Activated T-helper 1 cell treated with anti-CD3 and anti-CD28 coated beads, Interleukin-12 subunit alpha, Interleukin-12 subunit beta, Interleukin-2, Interleukin-4 antibody, amounts not matched to agents 30 ng/mL and 10 ng/mL and 1 ng/mL, durations not matched to agents 14 hours and 24 hours and 36 hours (primary cell): ENCODE measurements around the gene EEF1A2. TPM values are rescaled to one million over a fixed set of nuclear protein-coding genes. Genes with fewer than 3 reads are reported as not detected.
"Not testable (repeated sequence)": the region's sequence is repeated elsewhere in the genome, so short reads cannot be mapped to it uniquely, and the experiment has no call there.

ENCODE experiments used
- DNase-seq: peaks from one replicate; pipeline ENCODE4 v3.0.0; 2021; ENCODE audit warnings: low spot score
- H3K27ac Mint-ChIP-seq: one replicate; pipeline ENCODE4 v1.8.0; 2021; ENCODE audit warnings: mild to moderate bottlenecking, mixed read lengths
- H3K27me3 Mint-ChIP-seq: one replicate; pipeline ENCODE4 v1.8.0; 2022; ENCODE audit warnings: mild to moderate bottlenecking, moderate library complexity, mixed read lengths; ENCODE audit not compliant: insufficient read depth
- H3K36me3 Mint-ChIP-seq: one replicate; pipeline ENCODE4 v1.8.0; 2021; ENCODE audit warnings: low read depth, mixed read lengths
- H3K4me1 Mint-ChIP-seq: one replicate; pipeline ENCODE4 v1.8.0; 2021; ENCODE audit warnings: low read depth, mixed read lengths
- H3K4me3 Mint-ChIP-seq: one replicate; pipeline ENCODE4 v1.8.0; 2021; ENCODE audit warnings: mild to moderate bottlenecking, moderate library complexity, mixed read lengths
- H3K9me3 Mint-ChIP-seq: one replicate; pipeline ENCODE4 v1.8.0; 2021; ENCODE audit warnings: mixed read lengths
- intact Hi-C: fragments of 100-400 bp; cut with micrococcal nuclease; formaldehyde crosslinking; loops from one replicate; pipeline ENCODE4 v1.15.1; 2024
- total RNA-seq: library from RNA; stranded (reverse); gene quantifications from 2 replicates; pipeline ENCODE4 v1.2.3, GENCODE V29; 2022

EEF1A2 gene
- total RNA-seq, 1 donor from 2014 or later: 0.80 TPM

- no peak for DNase-seq
- peaks cover 5% of the 10 kb centered on the region for H3K9me3 Mint-ChIP-seq
- no peaks in the 10 kb centered on the region for H3K4me1 Mint-ChIP-seq
- no peak overlapping the region for H3K4me3 Mint-ChIP-seq
- intact Hi-C loops: no loop called here
- peaks cover 8% of the 10 kb centered on the region for H3K27me3 Mint-ChIP-seq
- no peak overlapping the region for H3K27ac Mint-ChIP-seq
- H3K36me3 Mint-ChIP-seq: no peaks in the 10 kb centered on the region
Observed at GRCh38 chr20:63488315-63489251, 10.3 kb downstream of the EEF1A2 start.

- no peak for DNase-seq
- Mint-ChIP-seq H3K9me3 (peaks cover 5% of the 10 kb centered on the region), H3K4me3 (no peak overlapping the region), H3K36me3 (no peaks in the 10 kb centered on the region), H3K27ac (no peak overlapping the region), H3K4me1 (no peaks in the 10 kb centered on the region), H3K27me3 (peaks cover 8% of the 10 kb centered on the region)
- intact Hi-C loops: no loop called here
Observed at GRCh38 chr20:63487781-63488241, 11.1 kb downstream of the EEF1A2 start.

- Mint-ChIP-seq H3K36me3 (no peaks in the 10 kb centered on the region), H3K4me1 (no peaks in the 10 kb centered on the region), H3K9me3 (peaks cover 2% of the 10 kb centered on the region), H3K4me3 (no peak overlapping the region), H3K27ac (no peak overlapping the region), H3K27me3 (peaks cover 8% of the 10 kb centered on the region)
- DNase-seq: no peak
- intact Hi-C loops: no loop called here
Observed at GRCh38 chr20:63487116-63487764, 11.6 kb downstream of the EEF1A2 start.

GRCh38 chr20:63486300-63486855 is 12.5 kb downstream of the EEF1A2 start:
- DNase-seq: no peak
- H3K27me3 Mint-ChIP-seq: peaks cover 7% of the 10 kb centered on the region
- H3K36me3 Mint-ChIP-seq: no peaks in the 10 kb centered on the region
- no peaks in the 10 kb centered on the region for H3K4me1 Mint-ChIP-seq
- H3K4me3 Mint-ChIP-seq: no peak overlapping the region
- intact Hi-C loops: no loop called here
- H3K27ac Mint-ChIP-seq: no peak overlapping the region
- no peaks in the 10 kb centered on the region for H3K9me3 Mint-ChIP-seq

GRCh38 chr20:63484651-63485403 is 14.1 kb downstream of the EEF1A2 start:
- DNase-seq: no peak
- intact Hi-C loops: no loop called here
- H3K4me3 Mint-ChIP-seq: no peak overlapping the region
- no peaks in the 10 kb centered on the region for H3K36me3 Mint-ChIP-seq
- no peaks in the 10 kb centered on the region for H3K4me1 Mint-ChIP-seq
- H3K9me3 Mint-ChIP-seq: no peaks in the 10 kb centered on the region
- peaks cover 10% of the 10 kb centered on the region for H3K27me3 Mint-ChIP-seq
- no peak overlapping the region for H3K27ac Mint-ChIP-seq

GRCh38 chr20:63484236-63484635 is 14.6 kb downstream of the EEF1A2 start:
- Mint-ChIP-seq H3K27ac (no peak overlapping the region), H3K4me1 (no peaks in the 10 kb centered on the region), H3K36me3 (no peaks in the 10 kb centered on the region), H3K4me3 (no peak overlapping the region), H3K27me3 (peaks cover 9% of the 10 kb centered on the region), H3K9me3 (no peaks in the 10 kb centered on the region)
- DNase-seq: no peak
- intact Hi-C loops: no loop called here

GRCh38 chr20:63483834-63484233 is 15.0 kb downstream of the EEF1A2 start:
- Mint-ChIP-seq H3K27me3 (peaks cover 9% of the 10 kb centered on the region), H3K36me3 (no peaks in the 10 kb centered on the region), H3K4me1 (no peaks in the 10 kb centered on the region), H3K4me3 (no peak overlapping the region), H3K27ac (no peak overlapping the region), H3K9me3 (no peaks in the 10 kb centered on the region)
- no peak for DNase-seq
- intact Hi-C loops: no loop called here

- DNase-seq: no peak
- Mint-ChIP-seq H3K4me3 (no peak overlapping the region), H3K9me3 (no peaks in the 10 kb centered on the region), H3K4me1 (no peaks in the 10 kb centered on the region), H3K27ac (no peak overlapping the region), H3K36me3 (no peaks in the 10 kb centered on the region), H3K27me3 (peaks cover 13% of the 10 kb centered on the region)
- intact Hi-C loops: no loop called here
Observed at GRCh38 chr20:63482021-63482587, 16.8 kb downstream of the EEF1A2 start.

GRCh38 chr20:63481503-63481902 is 17.4 kb downstream of the EEF1A2 start:
- peaks cover 13% of the 10 kb centered on the region for H3K27me3 Mint-ChIP-seq
- H3K36me3 Mint-ChIP-seq: no peaks in the 10 kb centered on the region
- no peak overlapping the region for H3K27ac Mint-ChIP-seq
- no peaks in the 10 kb centered on the region for H3K9me3 Mint-ChIP-seq
- H3K4me1 Mint-ChIP-seq: no peaks in the 10 kb centered on the region
- H3K4me3 Mint-ChIP-seq: no peak overlapping the region
- intact Hi-C loops: no loop called here
- DNase-seq: no peak

- H3K4me3 Mint-ChIP-seq, H3K27ac Mint-ChIP-seq, DNase-seq, H3K9me3 Mint-ChIP-seq, H3K36me3 Mint-ChIP-seq, intact Hi-C loops, H3K4me1 Mint-ChIP-seq: not testable (repeated sequence)
- peaks cover 20% of the 10 kb centered on the region for H3K27me3 Mint-ChIP-seq
Observed at GRCh38 chr20:63479695-63480419, 19.0 kb downstream of the EEF1A2 start.

GRCh38 chr20:63478346-63479302 is 20.3 kb downstream of the EEF1A2 start:
- Mint-ChIP-seq H3K27ac (no peak overlapping the region), H3K27me3 (peaks cover 28% of the 10 kb centered on the region), H3K9me3 (no peaks in the 10 kb centered on the region), H3K4me3 (no peak overlapping the region), H3K36me3 (no peaks in the 10 kb centered on the region), H3K4me1 (no peaks in the 10 kb centered on the region)
- DNase-seq: no peak
- intact Hi-C loops: no loop called here
